Panc1 (cell line): Measurements from ENCODE around the gene PDZD2.

Experiments used
- CTCF ChIP-seq: fragments of 450-650 bp; IDR thresholded peaks from 2 replicates; pipeline ENCODE4 v1.5.1; 2017; ENCODE audit warnings: mild to moderate bottlenecking
- TCF7L2 ChIP-seq: IDR thresholded peaks from 2 replicates; pipeline ENCODE4 v1.6.1; 2011; ENCODE audit warnings: mild to moderate bottlenecking, low read depth, low read length, inconsistent platforms
- TF ChIP-seq, protein P1 (sequence below), 2 experiments: IDR thresholded peaks; 2 replicates each; pipeline ENCODE4 v1.6.1; 2011 to 2012; ENCODE audit warnings: low read depth in 2 of 2, control low read depth in 1 of 2, low read length in 1 of 2, mild to moderate bottlenecking in 1 of 2, moderate library complexity in 1 of 2; ENCODE audit not compliant: insufficient read depth in 1 of 2

GRCh38 chr5:31986101-31986500, 347.2 kb downstream of the PDZD2 start:
- TF ChIP-seq, protein P1, sequence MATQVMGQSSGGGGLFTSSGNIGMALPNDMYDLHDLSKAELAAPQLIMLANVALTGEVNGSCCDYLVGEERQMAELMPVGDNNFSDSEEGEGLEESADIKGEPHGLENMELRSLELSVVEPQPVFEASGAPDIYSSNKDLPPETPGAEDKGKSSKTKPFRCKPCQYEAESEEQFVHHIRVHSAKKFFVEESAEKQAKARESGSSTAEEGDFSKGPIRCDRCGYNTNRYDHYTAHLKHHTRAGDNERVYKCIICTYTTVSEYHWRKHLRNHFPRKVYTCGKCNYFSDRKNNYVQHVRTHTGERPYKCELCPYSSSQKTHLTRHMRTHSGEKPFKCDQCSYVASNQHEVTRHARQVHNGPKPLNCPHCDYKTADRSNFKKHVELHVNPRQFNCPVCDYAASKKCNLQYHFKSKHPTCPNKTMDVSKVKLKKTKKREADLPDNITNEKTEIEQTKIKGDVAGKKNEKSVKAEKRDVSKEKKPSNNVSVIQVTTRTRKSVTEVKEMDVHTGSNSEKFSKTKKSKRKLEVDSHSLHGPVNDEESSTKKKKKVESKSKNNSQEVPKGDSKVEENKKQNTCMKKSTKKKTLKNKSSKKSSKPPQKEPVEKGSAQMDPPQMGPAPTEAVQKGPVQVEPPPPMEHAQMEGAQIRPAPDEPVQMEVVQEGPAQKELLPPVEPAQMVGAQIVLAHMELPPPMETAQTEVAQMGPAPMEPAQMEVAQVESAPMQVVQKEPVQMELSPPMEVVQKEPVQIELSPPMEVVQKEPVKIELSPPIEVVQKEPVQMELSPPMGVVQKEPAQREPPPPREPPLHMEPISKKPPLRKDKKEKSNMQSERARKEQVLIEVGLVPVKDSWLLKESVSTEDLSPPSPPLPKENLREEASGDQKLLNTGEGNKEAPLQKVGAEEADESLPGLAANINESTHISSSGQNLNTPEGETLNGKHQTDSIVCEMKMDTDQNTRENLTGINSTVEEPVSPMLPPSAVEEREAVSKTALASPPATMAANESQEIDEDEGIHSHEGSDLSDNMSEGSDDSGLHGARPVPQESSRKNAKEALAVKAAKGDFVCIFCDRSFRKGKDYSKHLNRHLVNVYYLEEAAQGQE (IDR thresholded peaks at IDR 0.05; ENCODE audit: insufficient read depth in 1 of 2, low read depth in 2 of 2, low read length in 1 of 2) = no peak
- no peak for TF ChIP-seq CTCF
- no peak for TF ChIP-seq TCF7L2
